ENCODE results near the gene NUMBL.
"Not testable (repeated sequence)": the region's sequence is repeated elsewhere in the genome, so short reads cannot be mapped to it uniquely, and the experiment has no call there.

The NUMBL gene

DNA sequence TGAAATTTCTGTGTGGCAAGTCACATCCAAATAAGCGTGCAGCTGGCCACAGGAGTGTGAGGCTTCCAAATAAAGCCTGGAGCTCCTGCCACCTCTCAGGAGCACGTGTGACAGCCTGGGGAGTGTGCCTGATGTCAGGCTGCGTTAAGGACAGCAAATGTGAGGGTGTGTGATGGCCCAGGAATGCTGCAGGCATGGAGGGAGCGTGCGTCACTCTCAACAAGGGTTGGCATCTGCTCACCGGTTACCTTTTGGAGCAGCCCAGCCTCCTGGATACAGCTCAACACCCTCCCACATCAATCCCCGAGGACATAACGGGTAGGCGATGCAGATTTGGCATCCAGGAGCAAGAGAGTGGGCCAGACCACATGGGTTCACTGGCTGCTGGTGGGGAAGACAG is 19.0 kb downstream of the NUMBL start:
- H3K4me1 Mint-ChIP-seq (ENCODE audit: low read depth), result peaks cover 7% of the 10 kb centered on the region

DNA sequence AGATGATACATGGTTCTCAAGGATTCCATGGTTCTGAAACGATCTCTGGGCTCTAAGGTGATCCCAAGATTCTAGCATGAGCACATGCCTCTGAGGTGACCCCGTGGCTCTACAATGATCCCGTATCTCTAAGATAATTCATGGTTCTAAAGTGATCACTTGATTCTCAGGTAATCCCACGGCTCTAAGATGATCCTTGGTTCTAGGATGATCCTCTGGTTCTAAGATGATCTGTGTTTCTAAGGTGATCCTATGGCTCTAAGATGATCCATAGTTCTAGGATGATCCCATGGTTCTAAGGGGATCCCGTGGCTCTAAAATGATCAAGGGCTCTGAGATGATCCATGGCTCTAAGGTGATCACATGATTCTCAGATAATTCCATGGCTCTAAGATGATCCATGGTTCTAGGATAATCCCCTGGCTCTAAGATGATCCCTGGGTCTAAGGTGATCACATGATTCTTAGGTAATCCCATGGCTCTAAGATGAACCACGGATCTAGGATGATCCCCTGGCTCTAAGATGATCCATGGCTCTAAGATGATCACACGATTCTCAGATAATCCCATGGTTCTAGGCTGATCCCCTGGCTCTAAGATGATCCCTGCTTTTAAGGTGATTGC is 21.3 kb downstream of the NUMBL start:
- DNase-seq, result no peak
- Mint-ChIP-seq H3K27me3 (no peaks in the 10 kb centered on the region), H3K36me3 (ENCODE audit: low read depth) (peaks cover 39% of the 10 kb centered on the region), H3K4me1 (ENCODE audit: low read depth) (peaks cover 15% of the 10 kb centered on the region), H3K4me3 (no peak overlapping the region), H3K27ac (no peak overlapping the region), H3K9me3 (peaks cover 8% of the 10 kb centered on the region)

More for the DNA sequence above, 19.0 kb downstream of the NUMBL start:
- DNase-seq, result no peak
- H3K36me3 Mint-ChIP-seq (ENCODE audit: low read depth), result peaks cover 41% of the 10 kb centered on the region
- no peak overlapping the region for H3K4me3 Mint-ChIP-seq
- no peaks in the 10 kb centered on the region for H3K27me3 Mint-ChIP-seq
- no peak overlapping the region for H3K27ac Mint-ChIP-seq
- peaks cover 8% of the 10 kb centered on the region for H3K9me3 Mint-ChIP-seq

DNA sequence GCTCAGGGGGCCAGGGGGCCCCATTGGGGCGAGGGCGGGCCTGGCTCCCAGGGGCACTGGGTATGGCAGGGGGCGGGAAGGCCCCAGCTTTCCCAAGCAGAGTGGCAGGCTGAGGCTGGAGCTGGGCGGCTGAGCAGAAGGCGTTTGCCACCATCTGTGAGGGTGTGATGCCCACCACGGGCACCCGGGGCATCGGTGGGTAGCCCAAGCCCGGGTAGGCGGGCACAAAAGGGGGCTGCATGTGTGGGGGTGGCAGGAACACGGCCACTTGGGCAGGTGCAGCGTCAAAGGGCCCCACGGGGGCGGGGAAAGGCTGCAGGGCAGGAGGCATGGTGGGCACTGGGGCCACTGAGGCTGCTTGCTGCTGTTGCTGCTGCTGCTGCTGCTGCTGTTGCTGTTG is 22.8 kb downstream of the NUMBL start:
- peaks cover 8% of the 10 kb centered on the region for H3K9me3 Mint-ChIP-seq

DNA sequence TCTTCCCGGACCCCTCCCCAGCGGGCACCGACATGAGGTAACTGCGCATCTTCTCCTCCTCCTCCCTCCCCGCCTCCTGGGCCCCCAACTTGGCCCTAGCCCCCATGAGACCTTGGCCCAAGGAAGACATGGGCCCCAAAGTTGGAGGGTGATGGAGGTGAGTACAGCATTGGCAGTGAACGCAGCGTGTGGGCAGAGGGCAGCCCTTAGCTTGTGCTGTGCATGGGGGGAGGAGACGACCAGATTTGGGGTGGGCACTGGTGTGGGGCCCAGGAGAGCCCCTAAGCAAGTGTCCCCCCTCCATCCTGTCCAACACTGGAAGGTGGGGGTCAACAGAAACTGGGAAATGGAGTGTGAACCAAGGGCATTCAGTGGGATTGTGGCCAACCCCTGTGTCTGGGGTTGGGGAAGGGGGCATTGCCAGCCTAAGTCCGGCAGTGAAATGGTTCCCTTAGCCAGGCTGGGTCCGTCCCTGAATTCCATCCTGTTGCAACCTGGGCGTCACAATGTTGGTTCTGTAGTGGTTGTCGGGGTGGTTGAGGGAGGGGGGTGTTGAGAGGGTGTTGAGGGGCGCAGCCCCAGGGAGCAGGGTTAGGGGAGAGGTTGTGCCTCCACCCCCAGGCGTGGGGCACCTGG is 23.5 kb downstream of the NUMBL start:
- Mint-ChIP-seq H3K4me3 (no peak overlapping the region), H3K27me3 (no peaks in the 10 kb centered on the region), H3K27ac (peak overlapping the region; percentile 57), H3K4me1 (ENCODE audit: low read depth) (peaks cover 32% of the 10 kb centered on the region), H3K9me3 (peaks cover 8% of the 10 kb centered on the region), H3K36me3 (ENCODE audit: low read depth) (peaks cover 39% of the 10 kb centered on the region)
- no peak for DNase-seq

More for the DNA sequence above, 22.8 kb downstream of the NUMBL start:
- no peaks in the 10 kb centered on the region for H3K27me3 Mint-ChIP-seq
- H3K4me1 Mint-ChIP-seq (ENCODE audit: low read depth), result peaks cover 28% of the 10 kb centered on the region
- H3K27ac Mint-ChIP-seq, result no peak overlapping the region
- no peak overlapping the region for H3K4me3 Mint-ChIP-seq
- peaks cover 39% of the 10 kb centered on the region for H3K36me3 Mint-ChIP-seq (ENCODE audit: low read depth)
- no peak for DNase-seq

DNA sequence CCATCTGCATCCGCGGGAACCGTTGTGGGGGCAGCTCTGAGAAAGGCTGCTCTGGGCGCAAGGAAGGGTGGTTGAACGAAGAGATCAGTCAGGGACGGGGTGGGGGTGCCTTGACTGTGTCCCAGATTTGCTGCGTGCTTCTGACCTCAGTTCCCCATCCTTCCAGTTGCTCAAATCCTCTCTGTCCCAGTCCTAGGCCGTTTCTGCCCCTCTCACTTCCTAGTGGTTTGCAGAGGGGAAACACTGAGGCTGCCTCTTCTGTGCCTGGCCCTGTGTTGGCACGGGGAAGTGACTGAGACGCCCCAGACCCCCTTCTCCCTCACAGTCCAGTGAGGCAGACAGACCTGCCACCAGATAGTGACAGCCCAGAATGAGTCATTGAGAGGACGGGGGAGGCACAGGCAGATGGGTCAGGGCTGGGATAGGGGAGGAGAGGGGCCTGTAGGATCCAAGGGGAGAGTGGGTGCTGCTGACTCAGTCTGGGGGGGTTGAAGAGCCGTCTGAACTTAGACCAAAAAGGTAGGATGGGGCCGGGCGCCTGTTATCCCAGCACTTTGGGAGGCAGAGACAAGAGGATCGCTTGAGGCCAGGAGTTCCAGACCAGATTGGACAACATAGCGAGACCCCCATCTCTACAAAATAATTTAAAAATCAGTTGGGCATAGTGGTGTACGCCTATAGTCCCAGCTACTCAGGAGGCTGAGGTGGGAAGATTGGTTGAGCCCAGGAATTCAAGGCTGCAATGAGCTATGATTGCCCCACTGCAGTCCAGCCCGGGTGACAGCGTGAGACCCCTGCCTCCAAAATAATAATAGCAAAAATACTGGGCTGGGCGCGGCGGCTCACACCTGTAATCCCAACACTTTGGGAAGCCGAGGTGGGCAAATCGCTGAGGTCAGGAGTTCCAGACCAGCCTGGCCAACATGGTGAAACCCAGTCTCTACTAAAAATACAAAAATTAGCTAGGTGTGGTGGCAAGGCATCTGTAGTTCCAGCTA is 26.5 kb downstream of the NUMBL start:
- peaks cover 32% of the 10 kb centered on the region for H3K4me1 Mint-ChIP-seq (ENCODE audit: low read depth)
- H3K9me3 Mint-ChIP-seq, result peaks cover 2% of the 10 kb centered on the region
- peak overlapping the region; percentile 87 for H3K27ac Mint-ChIP-seq
- peak overlapping the region; percentile 74 for H3K4me3 Mint-ChIP-seq
- no peak for DNase-seq
- H3K36me3 Mint-ChIP-seq (ENCODE audit: low read depth), result peaks cover 22% of the 10 kb centered on the region
- no peaks in the 10 kb centered on the region for H3K27me3 Mint-ChIP-seq

DNA sequence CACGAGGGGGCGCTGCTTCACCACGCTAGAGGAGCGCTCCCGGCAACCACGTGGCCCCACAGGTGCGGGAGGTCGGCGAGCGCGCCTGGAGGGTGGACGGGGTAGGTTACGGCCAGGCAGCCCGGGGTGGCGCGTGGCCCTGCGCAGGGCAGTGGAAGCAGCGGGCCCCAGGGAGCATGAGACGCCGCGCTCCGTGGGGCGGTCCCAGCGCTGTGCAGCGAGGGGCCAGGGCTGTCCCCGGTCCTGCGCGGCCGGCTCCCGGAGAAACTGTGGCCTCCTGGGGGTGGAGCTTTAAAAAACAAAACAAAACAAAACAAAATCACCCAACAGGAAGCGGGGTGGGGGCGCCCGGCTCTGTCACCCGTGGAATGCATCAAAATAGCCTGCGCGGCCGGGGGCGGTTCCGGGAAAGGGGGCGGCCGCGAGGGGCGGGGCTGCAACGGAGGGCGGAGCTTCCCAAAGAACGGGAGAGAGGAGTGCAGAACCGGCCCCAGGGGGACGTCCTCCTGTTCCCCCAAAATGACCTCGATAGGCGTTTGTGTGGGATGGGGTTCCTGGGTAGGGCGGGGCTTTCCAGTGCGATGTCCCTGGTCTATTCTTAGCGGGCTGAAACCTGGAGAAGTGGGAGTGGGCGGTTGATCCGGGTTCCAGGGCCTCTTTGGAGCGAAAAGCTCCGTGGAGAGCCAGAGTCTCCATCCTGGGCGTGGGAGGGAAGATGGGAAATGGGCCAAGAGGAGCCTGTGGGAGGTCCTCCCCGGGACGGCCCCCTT is 27.3 kb downstream of the NUMBL start:
- H3K4me1 Mint-ChIP-seq (ENCODE audit: low read depth), result peaks cover 32% of the 10 kb centered on the region
- peak overlapping the region; percentile 92 for H3K27ac Mint-ChIP-seq
- peak; percentile 97 for DNase-seq

DNA sequence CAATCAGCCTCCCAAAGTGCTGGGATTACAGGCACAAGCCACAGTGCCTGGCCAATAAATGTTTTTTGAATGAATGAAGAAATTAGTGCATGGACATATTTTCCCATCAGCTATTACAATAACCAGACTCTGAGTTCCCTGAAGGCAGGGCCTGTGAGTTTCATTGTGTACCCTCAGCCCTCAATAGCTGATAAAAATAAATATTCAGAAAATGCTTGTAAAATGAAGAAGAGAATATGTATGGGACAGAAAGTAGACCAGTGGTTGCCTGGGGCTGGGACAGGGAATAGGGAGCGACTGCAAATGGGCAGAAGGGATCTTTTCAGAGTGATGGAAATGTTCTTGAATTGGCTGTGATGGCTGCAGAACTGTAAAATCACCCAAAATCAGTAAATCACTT is 28.8 kb downstream of the NUMBL start:
- Mint-ChIP-seq H3K9me3 (no peaks in the 10 kb centered on the region), H3K27me3 (no peaks in the 10 kb centered on the region), H3K4me3 (no peak overlapping the region), H3K36me3 (ENCODE audit: low read depth) (peaks cover 2% of the 10 kb centered on the region), H3K27ac (no peak overlapping the region), H3K4me1 (ENCODE audit: low read depth) (peaks cover 30% of the 10 kb centered on the region)
- no peak for DNase-seq

More for the DNA sequence above, 27.3 kb downstream of the NUMBL start:
- H3K36me3 Mint-ChIP-seq (ENCODE audit: low read depth), result peaks cover 13% of the 10 kb centered on the region
- no peaks in the 10 kb centered on the region for H3K27me3 Mint-ChIP-seq
- no peaks in the 10 kb centered on the region for H3K9me3 Mint-ChIP-seq
- H3K4me3 Mint-ChIP-seq, result peak overlapping the region; percentile 74

DNA sequence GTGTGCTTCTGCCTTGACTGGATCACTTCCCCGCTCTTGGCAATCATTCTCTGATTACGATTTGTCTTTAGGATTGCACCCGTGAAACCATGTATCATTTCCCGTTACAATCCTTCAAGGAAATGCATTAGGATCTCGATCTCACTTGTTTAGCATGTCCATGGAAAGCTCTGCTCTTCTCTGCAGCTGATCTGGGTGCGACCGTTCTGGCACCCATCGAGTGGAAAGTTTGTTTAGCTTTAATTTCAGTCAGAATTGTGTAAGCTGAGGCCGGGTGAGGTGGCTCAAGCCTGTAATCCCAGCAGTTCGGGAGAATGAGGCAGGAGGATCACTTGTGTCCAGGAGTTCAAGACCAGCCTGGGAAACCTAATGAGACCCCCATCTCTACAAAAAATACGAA is 30.9 kb downstream of the NUMBL start:
- no peaks in the 10 kb centered on the region for H3K36me3 Mint-ChIP-seq (ENCODE audit: low read depth)
- H3K9me3 Mint-ChIP-seq, result no peaks in the 10 kb centered on the region
- no peaks in the 10 kb centered on the region for H3K27me3 Mint-ChIP-seq
- no peak overlapping the region for H3K27ac Mint-ChIP-seq
- H3K4me3 Mint-ChIP-seq, result no peak overlapping the region
- DNase-seq, result no peak
- H3K4me1 Mint-ChIP-seq (ENCODE audit: low read depth), result peaks cover 23% of the 10 kb centered on the region

DNA sequence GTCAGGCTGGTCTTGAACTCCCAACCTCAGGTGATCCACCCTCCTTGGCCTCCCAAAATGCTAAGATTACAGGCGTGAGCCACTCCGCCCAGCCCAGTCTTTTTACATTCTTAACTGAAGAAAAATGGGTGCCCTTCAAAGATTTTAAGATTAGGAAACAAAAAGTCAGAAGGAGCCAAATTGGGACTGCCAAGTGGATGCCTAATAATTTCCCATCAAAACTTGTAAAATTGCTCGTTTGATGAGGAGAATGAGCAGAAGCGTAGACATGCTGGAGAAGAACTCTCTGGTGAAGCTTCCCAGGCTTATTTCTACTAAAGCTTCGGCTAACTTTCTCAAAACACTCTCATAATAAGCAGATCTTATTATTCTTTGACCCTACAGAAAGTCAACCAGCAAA is 31.3 kb downstream of the NUMBL start:
- no peaks in the 10 kb centered on the region for H3K36me3 Mint-ChIP-seq (ENCODE audit: low read depth)
- no peak for DNase-seq
- H3K27me3 Mint-ChIP-seq, result no peaks in the 10 kb centered on the region
- no peak overlapping the region for H3K27ac Mint-ChIP-seq
- peaks cover 23% of the 10 kb centered on the region for H3K4me1 Mint-ChIP-seq (ENCODE audit: low read depth)
- H3K9me3 Mint-ChIP-seq, result no peaks in the 10 kb centered on the region
- no peak overlapping the region for H3K4me3 Mint-ChIP-seq

DNA sequence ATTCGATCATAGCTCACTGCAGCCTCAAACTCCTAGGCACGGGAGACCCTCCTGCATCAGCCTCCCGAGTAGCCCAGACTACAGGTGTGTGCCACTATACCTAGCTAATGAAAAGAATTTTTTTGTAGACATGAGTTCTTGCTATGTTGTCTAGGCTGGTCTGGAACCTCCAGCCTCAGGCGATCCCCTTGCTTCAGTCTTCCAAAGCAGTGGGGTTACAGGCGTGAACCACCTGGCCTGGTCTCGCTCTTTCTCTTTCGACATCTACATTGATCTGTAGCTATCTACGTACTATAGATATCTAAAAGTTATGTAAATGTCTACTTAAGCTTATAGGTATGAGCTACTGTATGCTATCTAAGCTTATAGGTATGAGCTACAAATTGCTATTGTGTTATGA is 32.4 kb downstream of the NUMBL start:
- Mint-ChIP-seq H3K27ac (no peak overlapping the region), H3K4me3 (no peak overlapping the region), H3K27me3 (no peaks in the 10 kb centered on the region), H3K4me1 (ENCODE audit: low read depth) (peaks cover 13% of the 10 kb centered on the region), H3K9me3 (no peaks in the 10 kb centered on the region), H3K36me3 (ENCODE audit: low read depth) (no peaks in the 10 kb centered on the region)
- no peak for DNase-seq

DNA sequence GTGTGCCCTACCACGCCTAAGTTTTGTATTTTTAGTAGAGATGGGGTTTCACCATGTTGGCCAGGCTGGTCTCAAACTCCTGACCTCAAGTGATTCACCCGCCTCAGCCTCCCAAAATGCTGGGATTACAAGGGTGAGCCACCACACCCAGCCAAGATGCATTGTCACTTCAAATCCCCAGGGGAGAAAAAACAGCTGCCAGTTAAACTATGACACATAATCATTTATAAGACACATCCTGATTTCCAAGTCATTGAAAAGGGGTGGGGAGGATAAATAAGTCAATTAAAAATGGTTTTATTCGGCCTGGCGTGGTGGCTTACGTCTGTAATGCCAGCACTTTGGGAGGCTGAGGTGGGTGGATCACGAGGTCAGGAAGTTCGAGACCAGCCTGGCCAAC is 34.8 kb downstream of the NUMBL start:
- H3K27me3 Mint-ChIP-seq; H3K4me1 Mint-ChIP-seq (ENCODE audit: low read depth); H3K27ac Mint-ChIP-seq; H3K9me3 Mint-ChIP-seq; H3K4me3 Mint-ChIP-seq; H3K36me3 Mint-ChIP-seq (ENCODE audit: low read depth); DNase-seq: not testable (repeated sequence)

DNA sequence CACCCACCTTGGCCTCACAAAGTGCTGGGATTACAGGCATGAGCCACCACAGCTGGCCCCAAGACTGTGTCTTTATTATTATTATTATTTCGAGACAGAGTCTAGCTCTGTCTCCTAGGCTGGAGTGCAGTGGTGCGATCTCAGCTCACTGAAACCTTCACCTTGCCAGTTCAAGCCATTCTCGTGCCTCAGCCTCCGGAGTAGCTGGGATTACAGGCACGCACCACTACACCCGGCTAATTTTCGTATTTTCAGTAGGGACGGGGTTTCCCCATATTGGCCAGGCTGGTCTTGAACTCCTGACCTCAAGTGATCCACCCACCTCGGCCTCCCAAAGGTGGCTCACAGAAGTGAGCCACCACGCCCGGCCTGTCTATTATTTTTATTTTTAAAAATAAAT is 38.1 kb downstream of the NUMBL start:
- not testable (repeated sequence) for H3K4me1 Mint-ChIP-seq (ENCODE audit: low read depth); H3K27ac Mint-ChIP-seq; H3K9me3 Mint-ChIP-seq; H3K4me3 Mint-ChIP-seq; H3K27me3 Mint-ChIP-seq; H3K36me3 Mint-ChIP-seq (ENCODE audit: low read depth); DNase-seq

DNA sequence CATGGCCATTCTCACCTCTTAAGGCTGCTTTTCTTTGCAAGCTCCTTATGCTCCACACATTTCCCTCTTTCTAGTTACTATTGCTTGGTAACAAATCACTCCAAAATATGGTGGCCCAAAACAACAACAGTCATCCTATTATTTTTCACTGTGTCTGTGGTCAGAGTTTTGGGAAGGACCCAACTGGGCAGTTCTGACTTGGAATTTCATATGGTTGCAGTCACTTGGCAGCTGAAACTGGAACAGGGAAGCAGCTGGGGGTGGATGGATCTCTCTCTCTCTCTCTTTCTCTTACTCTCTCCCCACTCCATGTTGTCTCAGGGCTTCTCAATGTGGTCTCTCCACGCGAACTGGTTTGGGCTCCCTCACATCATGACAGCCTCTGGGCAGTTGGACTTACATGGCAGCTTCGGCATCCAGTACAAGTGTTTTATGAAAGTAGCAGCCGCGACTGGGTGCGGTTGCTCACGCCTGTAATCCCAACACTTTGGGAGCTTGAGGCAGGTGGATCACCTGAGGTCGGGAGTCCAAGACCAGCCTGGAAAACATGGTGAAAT is 39.6 kb downstream of the NUMBL start:
- Mint-ChIP-seq H3K9me3 (no peaks in the 10 kb centered on the region), H3K4me1 (ENCODE audit: low read depth) (no peaks in the 10 kb centered on the region), H3K36me3 (ENCODE audit: low read depth) (no peaks in the 10 kb centered on the region), H3K27me3 (peaks cover 5% of the 10 kb centered on the region), H3K4me3 (no peak overlapping the region), H3K27ac (no peak overlapping the region)
- no peak for DNase-seq

Measured in activated T-cell treated with anti-CD3 and anti-CD28 coated beads, Interleukin-2, amount 50 U/mL, for 24 hours (primary cell).